K562 (cell line): Measurements from ENCODE around the gene ATXN1.

Experiments used
- POLR2A ChIP-seq: fragments of 450-650 bp; conservative IDR thresholded peaks from 2 replicates; pipeline ENCODE4 v1.6.1; 2016
- ZNF124 ChIP-seq: sonication (generic); formaldehyde crosslinking; IDR thresholded peaks from 2 replicates; pipeline ENCODE4 v1.8.1; 2022; ENCODE audit warnings: missing genetic modification reagents
- ZNF239 ChIP-seq: fragments of 250-450 bp; sonication (Bioruptor Pico); IDR thresholded peaks from 2 replicates; pipeline ENCODE4 v1.4.0; 2020; ENCODE audit warnings: mild to moderate bottlenecking

DNA sequence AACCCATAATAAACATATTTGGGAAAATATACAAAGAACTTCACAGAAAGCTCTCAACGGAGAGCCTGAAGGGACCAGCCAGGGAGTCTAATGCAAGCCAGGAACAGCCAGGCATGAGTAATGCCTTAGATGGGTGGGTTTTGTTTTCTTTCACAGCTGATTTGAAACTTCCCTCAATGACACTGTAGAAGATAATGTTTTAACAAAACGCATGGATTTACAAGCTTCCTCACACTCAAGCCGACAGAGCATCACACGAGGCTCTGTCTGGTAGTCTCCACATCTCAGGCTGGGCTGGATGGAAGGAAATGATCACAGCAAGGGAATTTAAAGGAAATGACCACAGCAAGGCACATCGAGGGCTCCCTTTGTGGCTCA lies 409.0 kb downstream of the ATXN1 start:
- TF ChIP-seq ZNF239 (CRISPR knock-in tag) (no peak), POLR2A (no peak), ZNF124 (no peak)
